OCI-LY3 (cell line): ENCODE data around the gene CC2D1A.

Source experiments
- H2AFZ ChIP-seq: fragments of 200-600, 300-600 bp; shearing (Covaris generic); 2 replicates; pipeline ENCODE4 v1.6.0; 2014; ENCODE audit warnings: antibody characterized with exemption, low read depth, low read length
- H3K27ac ChIP-seq: fragments of 200-600, 300-600 bp; sonication (generic); 2 replicates; pipeline ENCODE4 v1.5.1; 2014; ENCODE audit warnings: mild to moderate bottlenecking, low read length, moderate library complexity, mixed read lengths
- H3K27me3 ChIP-seq: fragments of 200-600, 300-600 bp; sonication (generic); 2 replicates; pipeline ENCODE4 v1.6.1; 2014; ENCODE audit warnings: low read depth, low read length, mixed read lengths
- H3K36me3 ChIP-seq: fragments of 200-600, 300-600 bp; sonication (generic); replicated peaks from 2 replicates; pipeline ENCODE3; 2014; ENCODE audit warnings: low read depth, low read length, mixed read lengths
- H3K4me1 ChIP-seq: fragments of 300-600, 200-600 bp; sonication (generic); 2 replicates; pipeline ENCODE4 v1.6.1; 2014; ENCODE audit warnings: low read length, mixed read lengths
- H3K4me2 ChIP-seq: fragments of 200-600, 300-600 bp; sonication (generic); 2 replicates; pipeline ENCODE4 v1.6.1; 2014; ENCODE audit warnings: low read length, mixed read lengths
- H3K4me3 ChIP-seq: fragments of 300-600, 200-600 bp; sonication (generic); 2 replicates; pipeline ENCODE4 v1.5.1; 2014; ENCODE audit warnings: antibody characterized with exemption, mild to moderate bottlenecking, low read length, moderate library complexity
- H3K79me2 ChIP-seq: fragments of 300-600, 200-600 bp; shearing (Covaris generic); 2 replicates; pipeline ENCODE4 v1.6.1; 2014; ENCODE audit warnings: mild to moderate bottlenecking, low read length, mixed read lengths
- H3K9ac ChIP-seq: fragments of 300-600, 200-600 bp; shearing (Covaris generic); 2 replicates; pipeline ENCODE4 v1.6.0; 2014; ENCODE audit warnings: mild to moderate bottlenecking, low read length, moderate library complexity
- H3K9me3 ChIP-seq: fragments of 200-600, 300-600 bp; shearing (Covaris generic); 2 replicates; pipeline ENCODE4 v1.6.1; 2014; ENCODE audit warnings: low read length, mixed read lengths; ENCODE audit not compliant: insufficient read depth
- H4K20me1 ChIP-seq: fragments of 200-600, 300-600 bp; sonication (generic); 2 replicates; pipeline ENCODE4 v1.6.1; 2016; ENCODE audit warnings: low read length, mixed read lengths; ENCODE audit not compliant: insufficient read depth
- CTCF ChIP-seq: fragments of 200-600, 300-600 bp; sonication (generic); IDR thresholded peaks from 2 replicates; pipeline ENCODE4 v1.5.1; 2014; ENCODE audit warnings: antibody characterized with exemption, low read length, low read depth
- EZH2phosphoT487 ChIP-seq: fragments of 200-600 bp; shearing (Covaris generic); IDR thresholded peaks from 2 replicates; pipeline ENCODE4 v1.6.1; 2018; ENCODE audit warnings: antibody characterized with exemption, mixed run types, low read depth

The CC2D1A gene

GRCh38 chr19:13877303-13877702 is 28.7 kb upstream of the CC2D1A start:
- no peak for TF ChIP-seq CTCF
- TF ChIP-seq EZH2phosphoT487: no peak
- Histone ChIP-seq H3K9me3 (no peaks in the 10 kb centered on the region), H3K79me2 (no peaks in the 10 kb centered on the region), H3K4me1 (peaks cover 29% of the 10 kb centered on the region), H3K4me2 (no peak overlapping the region), H3K4me3 (no peak overlapping the region), H3K36me3 (no peaks in the 10 kb centered on the region), H4K20me1 (no peaks in the 10 kb centered on the region), H3K9ac (no peak overlapping the region), H2AFZ (no peak overlapping the region), H3K27me3 (peaks cover 9% of the 10 kb centered on the region), H3K27ac (no peak overlapping the region)

- Histone ChIP-seq H3K9me3 (no peaks in the 10 kb centered on the region), H4K20me1 (no peaks in the 10 kb centered on the region), H3K27ac (peak overlapping the region; percentile 41), H2AFZ (peak overlapping the region; percentile 78), H3K36me3 (no peaks in the 10 kb centered on the region), H3K79me2 (no peaks in the 10 kb centered on the region), H3K4me1 (peaks cover 37% of the 10 kb centered on the region), H3K9ac (peak overlapping the region; percentile 71), H3K4me3 (peak overlapping the region; percentile 77), H3K4me2 (peak overlapping the region; percentile 92), H3K27me3 (peaks cover 9% of the 10 kb centered on the region)
- TF ChIP-seq EZH2phosphoT487: no peak
- TF ChIP-seq CTCF: peak; percentile 99
Measured at GRCh38 chr19:13880059-13881043, 25.6 kb upstream of the CC2D1A start.

GRCh38 chr19:13881251-13881691 is 24.7 kb upstream of the CC2D1A start:
- H4K20me1 ChIP-seq: no peaks in the 10 kb centered on the region
- H3K36me3 ChIP-seq: no peaks in the 10 kb centered on the region
- H3K79me2 ChIP-seq: no peaks in the 10 kb centered on the region
- H3K27ac ChIP-seq: peak overlapping the region; percentile 21; the same call in 1 of the 2 replicates
- peak overlapping the region; percentile 92 for H3K4me2 ChIP-seq
- no peaks in the 10 kb centered on the region for H3K9me3 ChIP-seq
- TF ChIP-seq CTCF: no peak
- no peak for TF ChIP-seq EZH2phosphoT487
- peak overlapping the region; percentile 77 for H3K4me3 ChIP-seq
- H2AFZ ChIP-seq: peak overlapping the region; percentile 59
- H3K27me3 ChIP-seq: peaks cover 9% of the 10 kb centered on the region
- H3K4me1 ChIP-seq: peaks cover 37% of the 10 kb centered on the region
- H3K9ac ChIP-seq: peak overlapping the region; percentile 71; the same call in 1 of the 2 replicates

GRCh38 chr19:13881692-13882418 is 24.1 kb upstream of the CC2D1A start:
- Histone ChIP-seq H3K27ac (peak overlapping the region; percentile 21), H3K36me3 (no peaks in the 10 kb centered on the region), H2AFZ (peak overlapping the region; percentile 59), H3K9me3 (no peaks in the 10 kb centered on the region), H3K79me2 (no peaks in the 10 kb centered on the region), H3K4me3 (peak overlapping the region; percentile 77), H3K27me3 (peaks cover 7% of the 10 kb centered on the region), H3K4me2 (peak overlapping the region; percentile 92), H3K9ac (peak overlapping the region; percentile 71; the same call in 1 of the 2 replicates), H4K20me1 (no peaks in the 10 kb centered on the region), H3K4me1 (peaks cover 37% of the 10 kb centered on the region)
- no peak for TF ChIP-seq EZH2phosphoT487
- no peak for TF ChIP-seq CTCF
